ENCODE measurements around the gene RPS28.

RPS28 gene

DNA sequence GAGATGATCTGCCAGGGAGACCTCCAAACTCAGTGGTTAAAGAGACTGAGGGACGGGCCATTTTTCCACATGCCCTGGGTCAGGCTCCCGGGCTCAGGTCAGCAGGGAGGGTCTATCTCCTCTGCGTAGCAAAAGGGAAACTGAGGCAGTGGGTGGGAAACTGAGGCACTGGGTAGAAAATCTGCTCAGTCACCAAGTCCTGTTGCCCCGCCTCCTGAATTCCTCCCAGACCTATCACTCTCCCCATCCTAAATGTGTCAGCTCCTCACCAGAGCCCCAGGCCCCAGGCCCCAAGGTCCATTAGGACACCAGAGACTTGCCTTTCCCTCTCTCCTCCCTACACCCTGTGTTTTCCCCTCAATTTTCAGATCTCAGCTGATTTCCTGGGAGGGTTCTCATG lies 15.5 kb upstream of the RPS28 start:
- Histone ChIP-seq H3K27me3 (ENCODE audit: insufficient read depth, low read depth, severe bottlenecking) (no peaks in the 10 kb centered on the region), H3K9me3 (ENCODE audit: severe bottlenecking) (no peaks in the 10 kb centered on the region), H3K36me3 (peaks cover 59% of the 10 kb centered on the region), H3K4me3 (ENCODE audit: low read depth, low read length) (no peak overlapping the region), H3K27ac (no peak overlapping the region)
- no peak for TF ChIP-seq CTCF (IDR thresholded peaks at IDR 0.05; ENCODE audit: low read depth, low read length)
- peak; percentile 5 for DNase-seq

- Histone ChIP-seq H3K27me3 (ENCODE audit: insufficient read depth, low read depth, severe bottlenecking) (no peaks in the 10 kb centered on the region), H3K9me3 (ENCODE audit: severe bottlenecking) (no peaks in the 10 kb centered on the region), H3K36me3 (peaks cover 65% of the 10 kb centered on the region), H3K4me3 (ENCODE audit: low read depth, low read length) (no peak overlapping the region; the same call in 1 of the 2 replicates), H3K27ac (peak overlapping the region; percentile 22; the same call in 1 of the 2 replicates)
- peak; percentile 4 for DNase-seq
- TF ChIP-seq CTCF (IDR thresholded peaks at IDR 0.05; ENCODE audit: low read depth, low read length) = no peak
These were observed 14.9 kb upstream of the RPS28 start for GRCh38 chr19:8306235-8307054.

DNA sequence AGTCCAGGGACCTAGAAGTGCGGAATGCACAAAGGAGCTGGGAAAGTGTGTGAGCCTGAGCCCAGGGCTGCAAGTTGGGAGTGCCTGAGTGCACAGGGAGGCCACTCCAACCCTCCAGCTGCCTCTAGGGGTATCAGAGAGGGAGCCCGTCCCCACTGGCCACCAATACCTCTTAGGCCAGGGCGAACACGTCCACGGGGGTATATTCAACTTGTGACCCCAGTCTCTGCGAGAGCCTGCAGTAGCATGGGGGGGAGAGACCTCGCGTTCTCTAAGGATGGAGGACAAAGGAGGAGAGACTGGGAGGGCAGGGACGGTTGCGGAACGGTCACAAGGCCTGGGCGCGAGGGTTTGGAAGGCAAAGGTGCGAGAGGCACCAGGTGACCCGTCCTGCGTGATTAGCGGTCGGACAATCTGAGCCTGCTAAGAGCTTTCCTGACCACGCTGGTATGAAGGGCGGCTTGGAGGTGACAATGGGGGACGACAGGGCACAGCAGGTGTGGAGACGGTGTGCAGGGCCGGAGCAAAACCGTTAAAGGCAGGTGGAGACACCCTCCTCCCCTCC lies 13.8 kb upstream of the RPS28 start:
- Histone ChIP-seq H3K27ac (peak overlapping the region; percentile 93), H3K4me3 (ENCODE audit: low read depth, low read length) (peak overlapping the region; percentile 77), H3K9me3 (ENCODE audit: severe bottlenecking) (no peaks in the 10 kb centered on the region), H3K27me3 (ENCODE audit: insufficient read depth, low read depth, severe bottlenecking) (no peaks in the 10 kb centered on the region), H3K36me3 (peaks cover 62% of the 10 kb centered on the region)
- TF ChIP-seq CTCF (IDR thresholded peaks at IDR 0.05; ENCODE audit: low read depth, low read length) = no peak
- DNase-seq = peak; percentile 16

DNA sequence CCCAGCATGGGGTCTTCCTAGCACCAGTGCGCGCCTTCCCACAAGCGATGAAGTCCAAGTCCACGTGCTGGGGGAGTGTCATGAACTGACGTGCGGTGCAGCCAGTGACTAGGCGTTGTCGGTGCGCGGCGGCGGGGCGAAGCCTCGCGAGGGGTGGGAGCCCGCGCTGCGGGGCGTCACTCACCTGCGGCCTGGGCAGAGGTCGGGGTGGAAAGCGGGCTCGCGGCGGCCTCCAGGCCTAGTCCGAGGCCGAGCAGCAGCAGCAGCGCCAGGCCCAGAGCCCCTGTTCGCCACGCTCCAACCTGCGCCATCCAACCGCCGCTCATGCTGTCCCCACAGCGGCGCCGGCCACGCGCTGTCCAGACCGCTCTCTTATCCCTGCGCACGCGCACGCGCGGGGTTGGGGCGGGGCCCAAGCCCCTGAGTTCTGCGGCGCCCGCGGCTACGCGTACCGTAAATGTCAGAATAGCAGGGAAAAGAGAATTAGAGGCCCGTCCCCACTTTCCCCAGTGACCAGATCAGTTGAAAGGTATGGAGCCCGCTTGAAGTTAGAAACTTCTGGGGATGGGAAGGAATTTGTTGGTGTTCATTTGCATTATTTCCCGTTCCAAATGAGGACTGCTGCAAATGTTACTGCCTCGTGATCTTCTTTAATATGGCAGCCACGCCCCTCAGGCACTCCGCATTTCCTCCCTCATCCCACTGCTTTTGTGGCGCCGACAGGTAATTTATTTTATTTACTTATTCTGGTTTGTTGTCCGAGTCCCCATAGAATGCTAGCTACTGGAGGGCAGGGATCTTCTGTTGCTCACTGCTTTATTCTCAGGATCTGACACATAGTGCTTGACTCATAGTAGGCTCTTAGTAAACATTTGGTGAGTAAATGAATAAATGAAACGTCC lies 13.1 kb upstream of the RPS28 start, which contains the start of gene CD320:
Gene CD320, minus strand, starts transcription at position 394 of the 902 bp plus-strand sequence. Its CDS starts 68 bp downstream, at position 326.
- Histone ChIP-seq H3K27ac (peak within 1 kb of the TSS; percentile 93), H3K36me3 (peaks cover 60% of the 10 kb centered on the region), H3K9me3 (ENCODE audit: severe bottlenecking) (no peaks in the 10 kb centered on the region), H3K27me3 (ENCODE audit: insufficient read depth, low read depth, severe bottlenecking) (no peaks in the 10 kb centered on the region), H3K4me3 (ENCODE audit: low read depth, low read length) (peak within 1 kb of the TSS; percentile 77)
- DNase-seq = peak; percentile 91
- TF ChIP-seq CTCF (IDR thresholded peaks at IDR 0.05; ENCODE audit: low read depth, low read length) = no peak

- H3K4me3 ChIP-seq (ENCODE audit: low read depth, low read length) = peak overlapping the region; percentile 77
- TF ChIP-seq CTCF (IDR thresholded peaks at IDR 0.05; ENCODE audit: low read depth, low read length) = no peak
- H3K36me3 ChIP-seq = peaks cover 60% of the 10 kb centered on the region
- no peaks in the 10 kb centered on the region for H3K9me3 ChIP-seq (ENCODE audit: severe bottlenecking)
- peak overlapping the region; percentile 93 for H3K27ac ChIP-seq
- no peaks in the 10 kb centered on the region for H3K27me3 ChIP-seq (ENCODE audit: insufficient read depth, low read depth, severe bottlenecking)
- peak; percentile 2 for DNase-seq
These were observed 12.4 kb upstream of the RPS28 start for GRCh38 chr19:8308891-8309291.

Data from WERI-Rb-1 (cell line).